ES-I3 (cell line): ENCODE measurements around the gene TPM4.

ENCODE experiments used
- H3K36me3 ChIP-seq: 2 replicates; pipeline ENCODE4 v1.6.1; 2013; ENCODE audit warnings: mild to moderate bottlenecking, low read length, control low read depth, moderate library complexity; ENCODE audit not compliant: insufficient read depth
- H3K4me1 ChIP-seq: 2 replicates; pipeline ENCODE4 v1.6.1; 2013; ENCODE audit warnings: mild to moderate bottlenecking, control low read depth, low read length; ENCODE audit not compliant: insufficient read depth
- H3K9ac ChIP-seq: 2 replicates; pipeline ENCODE4 v1.6.1; 2013; ENCODE audit warnings: low read depth, mild to moderate bottlenecking, low read length, moderate library complexity
- H3K9me3 ChIP-seq: 2 replicates; pipeline ENCODE4 v1.6.1; 2013; ENCODE audit warnings: mild to moderate bottlenecking, low read length, moderate library complexity; ENCODE audit not compliant: control insufficient read depth, insufficient read depth

TPM4 gene

DNA sequence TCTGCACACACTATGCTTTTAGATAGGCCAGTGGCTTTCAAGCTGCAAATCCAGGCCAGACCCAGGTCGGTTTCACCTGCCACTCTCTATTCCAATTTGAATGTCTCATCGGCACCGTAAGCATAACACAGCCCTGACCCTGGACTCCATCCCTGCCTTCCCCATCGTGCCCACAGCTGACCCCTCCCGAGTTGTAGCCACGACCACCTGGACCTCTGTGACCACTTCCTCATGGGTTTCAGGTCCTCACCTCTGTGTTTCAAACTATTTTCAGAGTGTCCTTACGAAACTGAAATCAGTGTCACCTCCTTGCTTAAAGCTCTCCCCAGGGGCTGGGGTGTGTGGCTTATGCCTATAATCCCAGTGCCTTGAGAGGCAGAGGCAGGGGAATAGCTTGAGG lies 58.2 kb downstream of the TPM4 start:
- Histone ChIP-seq H3K9ac (no peak overlapping the region), H3K36me3 (peaks cover 12% of the 10 kb centered on the region), H3K9me3 (no peaks in the 10 kb centered on the region), H3K4me1 (peaks cover 8% of the 10 kb centered on the region)

DNA sequence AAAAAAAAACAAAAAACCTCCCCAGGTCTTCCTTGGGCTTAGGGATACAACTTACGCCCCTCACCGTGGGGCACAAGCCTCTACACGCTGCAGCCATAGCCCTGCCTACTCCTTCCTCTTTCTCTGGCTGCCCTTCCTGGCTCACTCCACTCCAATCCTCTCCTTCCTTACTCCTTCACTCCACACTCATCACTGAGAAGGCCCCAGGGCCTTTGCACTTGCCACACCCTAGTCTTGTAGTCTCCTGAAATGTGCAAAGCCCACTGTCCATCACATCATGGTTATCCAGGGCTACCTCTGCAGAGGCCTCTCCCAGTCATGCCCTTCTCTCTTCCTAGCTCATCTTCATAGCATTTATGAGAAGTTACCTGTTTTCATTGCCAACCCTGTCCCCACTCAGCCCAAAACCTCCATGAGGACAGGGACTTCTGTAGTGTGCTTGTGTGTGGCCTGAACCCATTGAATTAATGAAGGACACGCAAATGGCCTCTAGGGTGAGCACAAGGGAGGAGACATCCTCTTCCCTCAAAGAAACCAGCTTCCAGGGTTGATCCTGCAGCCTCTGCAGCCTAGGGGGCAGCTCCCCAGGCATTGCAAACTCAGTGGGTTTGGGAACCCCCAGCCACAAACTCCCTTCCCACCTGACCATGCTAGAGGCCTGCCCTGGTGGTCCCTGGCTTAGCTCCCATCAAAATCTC lies 59.3 kb downstream of the TPM4 start:
- Histone ChIP-seq H3K4me1 (peaks cover 8% of the 10 kb centered on the region), H3K9ac (no peak overlapping the region), H3K36me3 (peaks cover 7% of the 10 kb centered on the region; the same call in 1 of the 2 replicates), H3K9me3 (no peaks in the 10 kb centered on the region)

DNA sequence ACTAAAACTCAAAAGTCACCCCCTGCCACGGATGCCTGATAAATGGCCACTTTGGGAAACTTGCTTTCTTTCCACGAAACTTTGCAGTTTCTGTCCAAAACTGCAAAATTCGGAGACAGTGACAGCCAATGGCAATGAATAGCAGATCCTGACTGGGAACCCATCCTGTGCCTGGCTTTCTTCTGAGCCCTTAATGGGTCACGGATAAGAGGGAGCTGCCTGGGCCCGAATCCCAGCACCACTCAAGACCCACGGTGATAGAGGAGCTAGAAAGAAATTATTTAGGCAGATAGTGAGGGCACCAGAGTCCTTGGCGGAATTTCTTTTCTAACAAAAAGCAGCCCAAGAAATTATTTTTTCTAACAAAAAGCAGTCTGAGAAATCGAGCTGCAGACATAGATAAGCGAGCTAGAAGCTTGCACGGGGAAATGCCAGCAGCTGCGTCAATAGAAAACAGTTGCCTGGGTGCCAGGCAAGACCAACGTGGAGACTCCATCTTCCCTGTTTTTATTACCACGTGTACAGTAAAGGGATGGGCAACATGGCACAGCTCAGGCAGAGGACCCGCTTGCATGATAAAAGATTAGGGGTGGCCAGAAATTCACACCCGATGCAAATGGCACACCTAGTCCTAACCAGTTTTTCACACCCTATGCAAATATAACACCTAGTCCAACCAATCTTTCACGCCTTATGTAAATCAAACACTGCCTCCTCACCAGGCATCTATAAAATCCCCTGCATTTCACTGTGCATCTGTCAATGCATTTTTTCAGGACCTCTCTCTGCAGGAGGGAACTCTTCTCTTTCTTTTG lies 60.1 kb downstream of the TPM4 start:
- Histone ChIP-seq H3K9ac (no peak overlapping the region), H3K9me3 (no peaks in the 10 kb centered on the region), H3K36me3 (peaks cover 7% of the 10 kb centered on the region; the same call in 1 of the 2 replicates), H3K4me1 (peaks cover 8% of the 10 kb centered on the region)

DNA sequence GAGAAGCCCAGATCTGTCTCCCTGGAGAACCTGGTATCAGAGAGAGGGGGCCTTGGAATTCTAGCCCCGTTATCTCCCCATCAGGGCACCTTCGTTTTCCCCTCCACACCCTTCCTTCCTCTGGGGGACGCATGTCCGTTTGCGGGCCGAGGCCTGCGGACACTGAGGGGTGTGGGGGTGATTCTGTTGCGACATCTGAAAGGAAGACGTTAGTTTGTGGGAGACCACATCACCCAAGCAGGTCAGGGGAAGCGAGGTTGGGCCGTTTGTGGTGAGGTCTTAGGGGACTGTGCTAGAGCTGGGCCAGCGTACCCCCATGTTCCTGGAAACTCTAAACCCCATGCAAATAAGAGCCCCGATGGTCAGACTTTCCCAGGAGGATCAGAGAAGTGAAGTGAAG lies 63.5 kb downstream of the TPM4 start:
- no peaks in the 10 kb centered on the region for H3K9me3 ChIP-seq
- H3K9ac ChIP-seq, result no peak overlapping the region
- H3K4me1 ChIP-seq, result peaks cover 10% of the 10 kb centered on the region

DNA sequence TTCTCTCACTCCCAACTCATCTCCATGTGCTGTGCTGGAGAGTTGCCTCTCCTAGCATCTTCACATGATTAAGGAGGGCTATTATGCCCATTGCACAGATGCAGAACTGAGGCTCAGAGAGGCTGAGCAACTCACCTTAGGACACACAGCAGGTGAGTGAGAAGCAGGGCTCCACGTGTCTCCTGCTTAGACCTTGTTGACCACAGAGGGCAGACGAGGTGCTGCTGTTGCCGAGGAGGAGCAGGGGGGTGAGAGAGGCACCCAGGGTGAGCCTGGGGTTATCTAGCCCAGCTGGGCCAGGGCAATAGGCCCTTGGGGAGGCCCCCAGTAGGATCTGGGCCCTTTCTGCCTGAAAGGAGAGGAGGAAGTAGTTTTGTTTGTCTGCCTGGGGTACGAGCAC lies 64.7 kb downstream of the TPM4 start:
- Histone ChIP-seq H3K4me1 (peaks cover 10% of the 10 kb centered on the region), H3K36me3 (no peaks in the 10 kb centered on the region), H3K9ac (no peak overlapping the region), H3K9me3 (no peaks in the 10 kb centered on the region)

More for the DNA sequence above, 63.5 kb downstream of the TPM4 start:
- H3K36me3 ChIP-seq, result no peaks in the 10 kb centered on the region

DNA sequence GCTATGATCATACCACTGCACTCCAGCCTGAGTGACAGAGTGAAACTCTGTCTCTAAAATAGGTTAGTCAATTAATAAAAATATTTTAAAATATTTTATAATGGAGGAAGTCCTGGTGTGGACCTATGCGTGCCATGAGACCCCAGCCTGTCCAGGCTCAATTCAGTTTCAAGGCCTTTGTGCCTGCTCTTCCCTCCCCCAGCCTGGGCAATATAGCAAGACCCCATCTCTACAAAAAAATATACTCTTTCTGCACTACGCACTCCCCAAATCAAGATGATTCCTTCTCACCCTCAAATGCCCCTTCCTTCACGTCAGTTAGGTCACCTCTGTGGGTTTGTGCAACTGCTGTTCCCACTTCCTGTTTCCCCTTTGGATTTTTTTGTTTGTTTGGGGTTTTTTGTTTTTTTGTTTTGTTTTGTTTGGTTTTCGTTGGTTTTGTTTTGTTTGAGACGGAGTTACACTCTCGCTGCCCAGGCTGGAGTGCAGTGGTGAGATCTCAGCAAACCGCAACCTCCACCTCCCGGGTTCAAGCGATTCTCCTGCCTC lies 65.8 kb downstream of the TPM4 start:
- no peak overlapping the region for H3K9ac ChIP-seq
- H3K4me1 ChIP-seq, result peaks cover 2% of the 10 kb centered on the region; the same call in 1 of the 2 replicates
- H3K9me3 ChIP-seq, result no peaks in the 10 kb centered on the region
- no peaks in the 10 kb centered on the region for H3K36me3 ChIP-seq

DNA sequence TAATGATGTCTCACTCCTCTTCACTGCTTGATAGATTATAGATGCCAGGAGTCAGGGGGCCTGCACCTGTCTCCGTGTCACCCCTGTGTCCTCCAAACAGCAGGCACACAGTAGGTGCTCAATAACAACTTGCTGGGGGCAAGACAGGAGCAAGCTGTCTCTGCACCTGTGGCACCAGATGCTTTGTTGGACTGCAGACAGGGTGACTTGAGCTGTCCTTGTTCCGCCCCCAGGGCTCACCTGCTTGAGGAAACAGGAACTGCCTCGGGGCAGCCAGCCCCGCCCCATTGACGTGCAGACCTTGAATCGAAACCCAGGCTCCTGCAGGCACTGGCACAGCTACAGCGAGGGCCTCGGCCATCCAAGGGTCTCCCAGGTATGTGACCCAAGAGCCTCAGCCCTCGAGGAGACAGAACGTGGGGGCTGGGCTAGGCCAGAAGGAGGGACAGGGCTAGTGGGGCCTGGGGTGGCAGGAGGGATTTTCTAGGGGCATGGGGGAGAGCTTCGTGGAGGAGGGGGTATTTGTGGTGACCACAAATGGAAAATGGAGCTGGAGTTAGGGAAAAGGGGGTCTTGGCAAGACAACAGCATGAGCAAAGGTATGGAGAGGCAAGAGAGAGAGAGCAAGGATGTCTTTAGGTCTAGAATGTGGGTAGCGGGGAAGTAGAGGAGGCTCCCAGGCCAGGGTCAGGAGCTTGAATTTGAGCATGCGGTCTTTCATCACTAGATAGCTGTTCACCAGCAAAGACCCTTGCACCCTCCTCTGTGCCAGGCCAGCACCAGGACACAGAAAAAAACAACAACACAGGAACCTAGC lies 67.3 kb downstream of the TPM4 start, which contains the start of gene HSH2D:
Gene HSH2D, plus strand, starts transcription at position 287 of the 817 bp plus-strand sequence. CDS start 5,066 bp downstream, outside the sequence.
- H3K4me1 ChIP-seq, result peaks cover 2% of the 10 kb centered on the region; the same call in 1 of the 2 replicates
- H3K9me3 ChIP-seq, result no peaks in the 10 kb centered on the region
- H3K9ac ChIP-seq, result no peak within 1 kb of the TSS
- no peaks in the 10 kb centered on the region for H3K36me3 ChIP-seq

DNA sequence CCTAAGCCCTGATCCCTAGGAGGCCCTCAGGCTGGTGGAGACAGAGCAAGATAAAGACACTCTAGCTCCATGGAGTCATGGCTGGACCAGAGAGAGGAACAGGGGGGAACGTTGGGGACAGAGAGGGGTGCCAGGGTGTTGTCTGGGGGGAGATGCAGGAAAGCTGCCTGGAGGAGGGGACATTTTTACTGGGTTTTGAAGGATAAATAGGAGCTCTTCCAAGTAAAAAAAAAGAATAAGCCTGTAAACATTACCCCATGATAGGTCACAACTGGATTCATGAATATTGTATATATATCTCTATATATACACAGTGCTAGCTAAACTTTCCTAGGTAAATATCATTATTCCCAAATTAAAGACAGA lies 67.9 kb downstream of the TPM4 start:
- Histone ChIP-seq H3K36me3 (no peaks in the 10 kb centered on the region), H3K9ac (no peak overlapping the region), H3K9me3 (no peaks in the 10 kb centered on the region), H3K4me1 (peaks cover 2% of the 10 kb centered on the region; the same call in 1 of the 2 replicates)

DNA sequence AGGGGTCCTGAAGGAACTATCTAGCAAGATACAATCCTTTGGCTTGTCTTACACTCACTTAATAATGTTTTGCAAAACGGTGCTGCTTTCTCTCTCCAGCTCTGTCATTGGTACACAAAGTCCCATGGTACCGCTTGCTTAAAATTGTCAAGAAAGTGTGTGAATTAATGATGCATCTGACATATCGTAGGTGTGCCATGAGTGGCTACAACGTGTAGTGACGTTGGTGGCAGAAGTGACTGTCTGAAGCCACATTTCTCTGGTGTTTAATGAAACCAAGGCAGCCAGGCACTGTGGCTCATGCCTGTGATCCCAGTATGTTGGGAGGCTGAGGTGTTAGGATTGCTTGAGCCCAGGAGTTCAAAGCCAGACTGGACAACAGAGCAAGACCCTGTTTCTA lies 69.8 kb downstream of the TPM4 start:
- peaks cover 2% of the 10 kb centered on the region; the same call in 1 of the 2 replicates for H3K4me1 ChIP-seq
- H3K9me3 ChIP-seq, result no peaks in the 10 kb centered on the region
- no peak overlapping the region for H3K9ac ChIP-seq
- H3K36me3 ChIP-seq, result no peaks in the 10 kb centered on the region

DNA sequence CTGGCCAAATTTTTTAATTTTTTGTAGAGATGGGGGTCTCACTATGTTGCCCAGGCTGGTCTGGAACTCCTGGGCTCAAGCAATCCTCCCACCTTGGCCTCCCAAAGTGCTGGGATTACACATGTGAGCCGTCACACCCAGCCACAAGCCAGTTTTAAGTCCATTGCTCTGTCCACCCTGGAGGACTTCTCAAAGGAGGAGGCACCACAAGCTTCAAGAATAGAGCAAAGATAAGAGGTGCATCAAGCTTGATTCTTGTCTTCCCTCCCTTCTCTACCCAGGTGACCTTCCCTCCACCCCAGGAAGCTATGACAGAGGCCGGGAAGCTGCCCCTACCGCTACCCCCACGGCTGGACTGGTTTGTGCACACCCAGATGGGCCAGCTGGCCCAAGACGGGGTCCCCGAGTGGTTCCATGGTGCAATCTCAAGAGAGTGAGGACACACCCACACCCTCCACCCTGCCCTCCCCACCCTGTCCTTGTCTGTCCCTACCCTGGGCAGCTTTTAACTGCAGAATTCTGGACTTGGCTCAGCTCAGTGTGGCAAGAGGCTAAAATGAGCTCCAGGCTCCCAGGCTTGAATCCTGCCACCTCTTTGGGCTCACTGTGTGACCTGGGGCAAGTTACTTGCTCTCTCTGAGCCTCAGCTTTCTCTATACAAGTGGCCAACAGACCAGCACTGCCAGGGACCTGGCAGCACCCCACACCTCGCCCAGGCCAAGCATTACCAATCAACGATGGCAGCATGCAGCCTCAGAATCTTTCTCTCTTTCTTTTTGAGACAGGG lies 72.3 kb downstream of the TPM4 start:
- H3K9me3 ChIP-seq, result no peaks in the 10 kb centered on the region
- H3K36me3 ChIP-seq, result no peaks in the 10 kb centered on the region
- no peaks in the 10 kb centered on the region; the same call in 1 of the 2 replicates for H3K4me1 ChIP-seq
- no peak overlapping the region for H3K9ac ChIP-seq
